HG02938 (cell line): Measurements from ENCODE around the gene LINC00305.
A peak's percentile ranks its signal among the peaks of the same experiment; 100 is the strongest.

Experiments
- ATAC-seq: cut with Tn5 transposase; IDR thresholded peaks from one replicate; pipeline ENCODE4 v1.9.1; 2021; ENCODE audit warnings: mild to moderate bottlenecking, moderate library complexity; ENCODE audit not compliant: unreplicated experiment

The LINC00305 gene

DNA sequence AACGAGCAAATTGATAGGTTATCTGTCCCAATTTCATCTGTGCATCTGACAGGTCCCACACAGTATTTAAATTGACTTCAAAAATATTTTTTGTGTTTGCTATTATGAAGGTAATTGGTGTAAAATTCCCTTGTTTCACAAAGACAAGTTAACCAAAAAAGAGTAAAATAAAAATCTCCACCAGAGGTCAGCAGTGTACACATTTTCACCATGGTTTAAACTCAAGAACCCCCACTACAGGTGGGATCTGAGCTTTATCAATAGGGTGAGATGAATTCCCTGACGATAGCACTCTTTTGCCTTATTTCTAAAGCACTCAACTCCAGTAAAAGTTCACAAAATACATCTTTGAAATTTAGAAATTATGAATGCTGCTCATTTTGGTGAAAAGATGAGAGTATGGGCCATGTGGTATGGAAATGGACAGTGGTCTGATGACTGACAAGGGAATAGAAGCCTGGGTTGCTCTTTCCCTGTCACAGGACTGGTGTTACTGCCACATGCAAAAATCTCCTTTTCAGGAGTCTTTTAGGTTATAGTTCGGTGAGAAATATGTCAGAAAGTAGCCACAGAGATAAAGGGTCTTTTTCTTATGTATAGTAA is 111.0 kb downstream of the LINC00305 start:
- ATAC-seq: peak; percentile 66

DNA sequence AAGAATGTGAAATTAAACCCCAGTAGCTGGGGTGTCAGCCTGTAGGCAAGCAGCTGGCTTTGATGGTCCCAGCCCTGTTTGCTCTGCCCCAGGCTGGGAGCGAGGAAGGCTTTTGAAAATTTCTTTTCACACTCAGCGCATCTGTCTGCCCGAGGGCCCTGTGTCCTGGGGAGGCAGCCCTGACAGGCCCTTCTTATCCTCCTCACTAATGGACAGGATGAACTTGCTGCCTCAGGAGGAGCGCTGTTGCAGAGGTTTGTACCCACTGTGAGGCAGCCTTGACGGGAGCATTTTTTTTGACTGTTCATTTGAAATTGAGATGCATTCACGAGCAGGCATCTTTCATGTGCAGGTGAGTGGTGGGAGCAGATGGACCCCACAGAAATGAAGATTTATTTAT is 116.6 kb downstream of the LINC00305 start:
- ATAC-seq: no peak

DNA sequence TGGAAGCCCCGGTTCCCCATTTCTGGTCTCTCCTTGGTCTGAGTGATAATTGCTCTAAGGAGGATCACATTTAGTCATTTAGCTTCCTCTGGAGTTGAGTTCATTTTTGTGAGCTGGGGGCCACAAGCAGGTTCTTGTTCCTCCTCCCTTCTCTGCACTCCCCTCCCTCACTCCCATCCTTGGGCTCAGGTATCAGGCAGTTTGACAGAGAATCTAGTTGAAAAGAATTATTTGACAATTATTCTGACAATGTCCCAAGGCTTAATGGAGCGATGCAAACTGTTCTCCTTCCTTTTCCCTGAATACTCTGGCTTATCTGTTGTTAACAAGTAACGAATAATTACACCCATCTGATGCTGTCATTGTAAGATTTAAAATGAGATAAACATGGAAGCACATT is 117.5 kb downstream of the LINC00305 start:
- no peak for ATAC-seq
